Liver (tissue), 9 donors: ENCODE results near the gene VPS35L. TPM values are rescaled to one million over a fixed set of nuclear protein-coding genes. Genes with fewer than 3 reads are reported as not detected.

Experiments used
- DNase-seq: peaks from one replicate; pipeline ENCODE4 v3.0.0-alpha.2; 2017; ENCODE audit warnings: low spot score
- H3K27ac ChIP-seq, 2 donors: one replicate each; pipeline ENCODE4 v1.7.0; 2013; ENCODE audit warnings: inconsistent platforms in 2 of 2, low read length in 2 of 2, control low read depth in 1 of 2, low read depth in 1 of 2, mild to moderate bottlenecking in 1 of 2
- H3K27me3 ChIP-seq, 4 donors: one replicate each; pipeline versions ENCODE4 v1.6.1 to v1.7.0; 2013; ENCODE audit warnings: low read length in 3 of 4, inconsistent platforms in 1 of 4, mild to moderate bottlenecking in 1 of 4, moderate library complexity in 1 of 4; ENCODE audit not compliant: control insufficient read depth in 4 of 4, insufficient read depth in 4 of 4
- H3K36me3 ChIP-seq, 4 donors: one replicate each; pipeline versions ENCODE4 v1.6.1 to v1.7.0; 2013; ENCODE audit warnings: low read length in 3 of 4, mild to moderate bottlenecking in 3 of 4, low read depth in 1 of 4, moderate library complexity in 1 of 4; ENCODE audit not compliant: control insufficient read depth in 4 of 4, insufficient read depth in 3 of 4
- H3K4me1 ChIP-seq, 4 donors: one replicate each; pipeline versions ENCODE4 v1.6.1 to v1.7.0; 2013; ENCODE audit warnings: low read length in 3 of 4, mild to moderate bottlenecking in 3 of 4, moderate library complexity in 1 of 4; ENCODE audit not compliant: control insufficient read depth in 4 of 4, insufficient read depth in 4 of 4
- H3K4me3 ChIP-seq, 3 donors: one replicate each; pipeline versions ENCODE4 v1.6.1 to v1.7.0; 2013; ENCODE audit warnings: low read length in 3 of 3, control low read depth in 1 of 3, low read depth in 1 of 3, mild to moderate bottlenecking in 1 of 3
- H3K9ac ChIP-seq, 2 donors: one replicate each; pipeline ENCODE4 v1.7.0; 2013; ENCODE audit warnings: low read length in 2 of 2, mild to moderate bottlenecking in 2 of 2, moderate library complexity in 2 of 2, control low read depth in 1 of 2, low read depth in 1 of 2
- H3K9me3 ChIP-seq, 4 donors: one replicate each; pipeline versions ENCODE4 v1.6.1 to v1.7.0; 2013; ENCODE audit warnings: low read length in 3 of 4; ENCODE audit not compliant: control insufficient read depth in 4 of 4
- CTCF ChIP-seq: fragments of 150-350 bp; IDR thresholded peaks from 2 replicates; pipeline ENCODE4 v1.5.1; 2017; ENCODE audit warnings: improper control_type of control experiment, low read depth, low read length; ENCODE audit not compliant: missing input control
- EGR1 ChIP-seq, 2 donors: IDR thresholded peaks; 2 replicates each; pipeline ENCODE4 v1.6.1; 2016 to 2018; ENCODE audit warnings: antibody characterized with exemption in 2 of 2, low read depth in 2 of 2
- FOXA1 ChIP-seq: IDR thresholded peaks from 2 replicates; pipeline ENCODE4 v1.6.1; 2016; ENCODE audit warnings: antibody characterized with exemption
- FOXA2 ChIP-seq: IDR thresholded peaks from 2 replicates; pipeline ENCODE4 v1.6.1; 2016; ENCODE audit warnings: antibody characterized with exemption
- GABPA ChIP-seq, 2 donors: IDR thresholded peaks in 1 of 2; conservative IDR thresholded peaks in 1 of 2; 2 replicates each; pipeline ENCODE4 v1.6.1; 2016; ENCODE audit warnings: antibody characterized with exemption in 2 of 2, mild to moderate bottlenecking in 1 of 2, moderate library complexity in 1 of 2
- HNF4A ChIP-seq, 2 donors: conservative IDR thresholded peaks; 2 replicates each; pipeline ENCODE4 v1.6.1; 2016; ENCODE audit warnings: antibody characterized with exemption in 2 of 2, mild to moderate bottlenecking in 2 of 2
- HNF4G ChIP-seq: IDR thresholded peaks from 2 replicates; pipeline ENCODE4 v1.6.1; 2016; ENCODE audit warnings: antibody characterized with exemption
- JUND ChIP-seq, 2 donors: IDR thresholded peaks; 2 replicates each; pipeline ENCODE4 v1.6.1; 2016; ENCODE audit warnings: antibody characterized with exemption in 2 of 2
- MAX ChIP-seq: IDR thresholded peaks from 2 replicates; pipeline ENCODE4 v1.6.1; 2016; ENCODE audit warnings: antibody characterized with exemption
- NR2F2 ChIP-seq: IDR thresholded peaks from 2 replicates; pipeline ENCODE4 v1.6.1; 2016; ENCODE audit warnings: antibody characterized with exemption
- RAD21 ChIP-seq, 2 donors: IDR thresholded peaks; 2 replicates each; pipeline ENCODE4 v1.6.1; 2016; ENCODE audit warnings: antibody characterized with exemption in 2 of 2, mild to moderate bottlenecking in 2 of 2
- REST ChIP-seq: IDR thresholded peaks from 2 replicates; pipeline ENCODE4 v1.6.1; 2016; ENCODE audit warnings: antibody characterized with exemption, mild to moderate bottlenecking
- RXRA ChIP-seq, 2 donors: IDR thresholded peaks; 2 replicates each; pipeline ENCODE4 v1.6.1; 2017 to 2018; ENCODE audit warnings: antibody characterized with exemption in 2 of 2, mild to moderate bottlenecking in 1 of 2
- SP1 ChIP-seq: IDR thresholded peaks from 2 replicates; pipeline ENCODE4 v1.6.1; 2018; ENCODE audit warnings: antibody characterized with exemption, mild to moderate bottlenecking
- TAF1 ChIP-seq: conservative IDR thresholded peaks from 2 replicates; pipeline ENCODE4 v1.6.1; 2016; ENCODE audit warnings: antibody characterized with exemption, mild to moderate bottlenecking
- YY1 ChIP-seq: IDR thresholded peaks from 2 replicates; pipeline ENCODE4 v1.6.1; 2016; ENCODE audit warnings: antibody characterized with exemption, mild to moderate bottlenecking
- WGBS: extraction: QIAGEN DNeasy Blood & Tissue Kit; methylation state at CpG from one replicate; pipeline ENCODE4 v1.1.7; 2013; 5-methylcytosine and 5-hydroxymethylcytosine counted together
- polyA plus RNA-seq, 2 donors: library from polyadenylated mRNA; stranded (reverse) in 1 of 2; unstranded in 1 of 2; fragments of 200-250 nt in 1 of 2; fragments of >200 nt in 1 of 2; fragmentation: Nextera tagmentation in 1 of 2; extraction: Ambion mirVana in 1 of 2; gene quantifications; one replicate each; pipeline versions ENCODE4 v1.2.1 to v1.2.3, GENCODE V29; 2013 to 2015
- total RNA-seq, 2 donors: library from RNA; depleted of rRNA; stranded (reverse); fragments of >200 nt; gene quantifications; one replicate each; pipeline ENCODE4 v1.2.3, GENCODE V29; 2014
- TF ChIP-seq, protein P1 (sequence below): IDR thresholded peaks from 2 replicates; pipeline ENCODE4 v1.6.1; 2016; ENCODE audit warnings: antibody characterized with exemption
- TF ChIP-seq, protein P2 (sequence below): IDR thresholded peaks from 2 replicates; pipeline ENCODE4 v1.6.1; 2016; ENCODE audit warnings: antibody characterized with exemption
- donor health status: healthy.
- donor health status: healthy.
- donor health status: healthy.
- donor health status: healthy.
- donor health status: healthy.

The VPS35L gene
- total and polyA plus RNA-seq, 4 donors = 10.5 to 18.2 (median 15.1) TPM

GRCh38 chr16:19609359-19609758, 53.9 kb downstream of the VPS35L start:
- Histone ChIP-seq H3K36me3 (peaks cover 3 to 39% (median 24%) of the 10 kb centered on the region in 4 donors), H3K27me3 (no peaks in the 10 kb centered on the region), H3K9me3 (no peaks in the 10 kb centered on the region), H3K9ac (no peak overlapping the region), H3K4me1 (no peaks in the 10 kb centered on the region), H3K4me3 (no peak overlapping the region), H3K27ac (no peak overlapping the region)
- no peak for DNase-seq
- WGBS = 90% methylated on average over 5 of the region's 5 CpGs
- TF ChIP-seq, protein P1, sequence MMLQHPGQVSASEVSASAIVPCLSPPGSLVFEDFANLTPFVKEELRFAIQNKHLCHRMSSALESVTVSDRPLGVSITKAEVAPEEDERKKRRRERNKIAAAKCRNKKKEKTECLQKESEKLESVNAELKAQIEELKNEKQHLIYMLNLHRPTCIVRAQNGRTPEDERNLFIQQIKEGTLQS = no peak
- TF ChIP-seq HNF4G (no peak), EGR1 (IDR thresholded peaks at IDR 0.05; ENCODE audit: low read depth in 2 of 2) (no peak)

GRCh38 chr16:19610200-19610599, 54.7 kb downstream of the VPS35L start:
- H3K4me3 ChIP-seq = no peak overlapping the region
- peaks cover 3 to 41% (median 24%) of the 10 kb centered on the region in 4 donors for H3K36me3 ChIP-seq
- H3K27me3 ChIP-seq = no peaks in the 10 kb centered on the region
- H3K9me3 ChIP-seq = no peaks in the 10 kb centered on the region
- H3K27ac ChIP-seq = no peak overlapping the region
- no peaks in the 10 kb centered on the region for H3K4me1 ChIP-seq
- TF ChIP-seq YY1 (no peak), NR2F2 (no peak), RAD21 (IDR thresholded peaks at IDR 0.05) (no peak)
- 96% methylated on average over 13 of the region's 13 CpGs for WGBS
- no peak for DNase-seq
- no peak overlapping the region for H3K9ac ChIP-seq

GRCh38 chr16:19613834-19614233, 58.3 kb downstream of the VPS35L start:
- no peaks in the 10 kb centered on the region for H3K27me3 ChIP-seq
- WGBS = 98% methylated on average over 5 of the region's 5 CpGs
- no peak overlapping the region for H3K9ac ChIP-seq
- no peak overlapping the region for H3K27ac ChIP-seq
- no peak overlapping the region for H3K4me3 ChIP-seq
- H3K36me3 ChIP-seq = peaks cover 1 to 40% (median 25%) of the 10 kb centered on the region in 4 donors
- H3K4me1 ChIP-seq = no peaks in the 10 kb centered on the region
- no peaks in the 10 kb centered on the region for H3K9me3 ChIP-seq
- no peak for DNase-seq
- TF ChIP-seq NR2F2 = no peak
- no peak for TF ChIP-seq GABPA (IDR thresholded peaks at IDR 0.05 in 1 of 2, conservative IDR thresholded peaks at IDR 0.05 in 1 of 2)
- TF ChIP-seq HNF4A (conservative IDR thresholded peaks at IDR 0.05) = no peak
- TF ChIP-seq YY1 = no peak
- no peak for TF ChIP-seq EGR1 (IDR thresholded peaks at IDR 0.05; ENCODE audit: low read depth in 2 of 2)
- no peak for TF ChIP-seq TAF1
- TF ChIP-seq FOXA2 = no peak
- TF ChIP-seq FOXA1 = no peak
- TF ChIP-seq REST = no peak
- TF ChIP-seq SP1 = no peak
- no peak for TF ChIP-seq MAX
- no peak for TF ChIP-seq RXRA (IDR thresholded peaks at IDR 0.05)
- TF ChIP-seq HNF4G = no peak
- TF ChIP-seq RAD21 (IDR thresholded peaks at IDR 0.05) = no peak
- no peak for TF ChIP-seq JUND (IDR thresholded peaks at IDR 0.05)
- no peak for TF ChIP-seq CTCF
- TF ChIP-seq, protein P2, sequence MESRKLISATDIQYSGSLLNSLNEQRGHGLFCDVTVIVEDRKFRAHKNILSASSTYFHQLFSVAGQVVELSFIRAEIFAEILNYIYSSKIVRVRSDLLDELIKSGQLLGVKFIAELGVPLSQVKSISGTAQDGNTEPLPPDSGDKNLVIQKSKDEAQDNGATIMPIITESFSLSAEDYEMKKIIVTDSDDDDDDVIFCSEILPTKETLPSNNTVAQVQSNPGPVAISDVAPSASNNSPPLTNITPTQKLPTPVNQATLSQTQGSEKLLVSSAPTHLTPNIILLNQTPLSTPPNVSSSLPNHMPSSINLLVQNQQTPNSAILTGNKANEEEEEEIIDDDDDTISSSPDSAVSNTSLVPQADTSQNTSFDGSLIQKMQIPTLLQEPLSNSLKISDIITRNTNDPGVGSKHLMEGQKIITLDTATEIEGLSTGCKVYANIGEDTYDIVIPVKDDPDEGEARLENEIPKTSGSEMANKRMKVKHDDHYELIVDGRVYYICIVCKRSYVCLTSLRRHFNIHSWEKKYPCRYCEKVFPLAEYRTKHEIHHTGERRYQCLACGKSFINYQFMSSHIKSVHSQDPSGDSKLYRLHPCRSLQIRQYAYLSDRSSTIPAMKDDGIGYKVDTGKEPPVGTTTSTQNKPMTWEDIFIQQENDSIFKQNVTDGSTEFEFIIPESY = no peak
